Activated CD4-positive, alpha-beta T cell treated with anti-CD3 and anti-CD28 coated beads, Interleukin-2, amount 10 ng/mL, durations not matched to agents 24 days and 14 days (primary cell): ENCODE results near the gene WDR4. TPM values are rescaled to one million over a fixed set of nuclear protein-coding genes. Genes with fewer than 3 reads are reported as not detected.
"Not testable (repeated sequence)": the region's sequence is repeated elsewhere in the genome, so short reads cannot be mapped to it uniquely, and the experiment has no call there.

Experiments used
- DNase-seq: peaks from one replicate; pipeline ENCODE4 v3.0.0; 2022
- H3K27ac Mint-ChIP-seq: one replicate; pipeline ENCODE4 v1.8.0; 2022; ENCODE audit warnings: mild to moderate bottlenecking, mixed read lengths
- H3K27me3 Mint-ChIP-seq: one replicate; pipeline ENCODE4 v1.8.0; 2022; ENCODE audit warnings: mixed read lengths
- H3K36me3 Mint-ChIP-seq: one replicate; pipeline ENCODE4 v1.8.0; 2022; ENCODE audit warnings: low read depth, mild to moderate bottlenecking, mixed read lengths
- H3K4me1 Mint-ChIP-seq: one replicate; pipeline ENCODE4 v1.8.0; 2021; ENCODE audit warnings: mixed read lengths
- H3K4me3 Mint-ChIP-seq: one replicate; pipeline ENCODE4 v1.8.0; 2022; ENCODE audit warnings: mild to moderate bottlenecking, moderate library complexity, mixed read lengths
- H3K9me3 Mint-ChIP-seq: one replicate; pipeline ENCODE4 v1.8.0; 2021; ENCODE audit warnings: mixed read lengths
- intact Hi-C: fragments of 100-400 bp; cut with micrococcal nuclease; formaldehyde crosslinking; loops from one replicate; pipeline ENCODE4 v1.15.1; 2023
- total RNA-seq: library from RNA; stranded (reverse); gene quantifications from 2 replicates; pipeline ENCODE4 v1.2.3, GENCODE V29; 2022

Gene WDR4
- total RNA-seq, 1 donor from 2014 or later: 75.1 TPM

- Mint-ChIP-seq H3K4me1 (peaks cover 9% of the 10 kb centered on the region), H3K27ac (peak overlapping the region; percentile 47), H3K36me3 (peaks cover 62% of the 10 kb centered on the region), H3K9me3 (no peaks in the 10 kb centered on the region), H3K4me3 (no peak overlapping the region), H3K27me3 (no peaks in the 10 kb centered on the region)
- DNase-seq: no peak
- intact Hi-C loops: no loop called here
Observed at GRCh38 chr21:42854246-42855010, 24.9 kb downstream of the WDR4 start.

- H3K9me3 Mint-ChIP-seq: no peaks in the 10 kb centered on the region
- no peaks in the 10 kb centered on the region for H3K27me3 Mint-ChIP-seq
- intact Hi-C loops: no loop called here
- DNase-seq: no peak
- H3K4me3 Mint-ChIP-seq: no peak overlapping the region
- H3K4me1 Mint-ChIP-seq: peaks cover 10% of the 10 kb centered on the region
- no peak overlapping the region for H3K27ac Mint-ChIP-seq
- H3K36me3 Mint-ChIP-seq: peaks cover 62% of the 10 kb centered on the region
Observed at GRCh38 chr21:42853621-42854020, 25.7 kb downstream of the WDR4 start.

GRCh38 chr21:42852925-42853570 lies 26.3 kb downstream of the WDR4 start:
- H3K27ac Mint-ChIP-seq: no peak overlapping the region
- peaks cover 63% of the 10 kb centered on the region for H3K36me3 Mint-ChIP-seq
- no peaks in the 10 kb centered on the region for H3K9me3 Mint-ChIP-seq
- no peak for DNase-seq
- H3K4me1 Mint-ChIP-seq: peaks cover 8% of the 10 kb centered on the region
- H3K27me3 Mint-ChIP-seq: no peaks in the 10 kb centered on the region
- intact Hi-C loops: no loop called here
- no peak overlapping the region for H3K4me3 Mint-ChIP-seq

- peaks cover 6% of the 10 kb centered on the region for H3K4me1 Mint-ChIP-seq
- no peaks in the 10 kb centered on the region for H3K9me3 Mint-ChIP-seq
- DNase-seq: no peak
- H3K27me3 Mint-ChIP-seq: no peaks in the 10 kb centered on the region
- H3K36me3 Mint-ChIP-seq: peaks cover 59% of the 10 kb centered on the region
- intact Hi-C loops: no loop called here
- H3K4me3 Mint-ChIP-seq: no peak overlapping the region
- no peak overlapping the region for H3K27ac Mint-ChIP-seq
Observed at GRCh38 chr21:42851812-42852665, 27.3 kb downstream of the WDR4 start.

- no peak overlapping the region for H3K27ac Mint-ChIP-seq
- H3K27me3 Mint-ChIP-seq: no peaks in the 10 kb centered on the region
- intact Hi-C loops: no loop called here
- peaks cover 53% of the 10 kb centered on the region for H3K36me3 Mint-ChIP-seq
- H3K4me3 Mint-ChIP-seq: no peak overlapping the region
- peak; percentile 79 for DNase-seq
- H3K4me1 Mint-ChIP-seq: peaks cover 4% of the 10 kb centered on the region
- no peaks in the 10 kb centered on the region for H3K9me3 Mint-ChIP-seq
Observed at GRCh38 chr21:42850866-42851391, 28.4 kb downstream of the WDR4 start.

- peaks cover 4% of the 10 kb centered on the region for H3K4me1 Mint-ChIP-seq
- H3K4me3 Mint-ChIP-seq: no peak overlapping the region
- intact Hi-C loops: no loop called here
- DNase-seq: no peak
- H3K27me3 Mint-ChIP-seq: no peaks in the 10 kb centered on the region
- H3K9me3 Mint-ChIP-seq: no peaks in the 10 kb centered on the region
- H3K27ac Mint-ChIP-seq: no peak overlapping the region
- H3K36me3 Mint-ChIP-seq: peaks cover 52% of the 10 kb centered on the region
Observed at GRCh38 chr21:42850463-42850862, 28.9 kb downstream of the WDR4 start.

GRCh38 chr21:42849759-42850412 lies 29.5 kb downstream of the WDR4 start:
- Mint-ChIP-seq H3K4me3 (no peak overlapping the region), H3K36me3 (peaks cover 53% of the 10 kb centered on the region), H3K27ac (no peak overlapping the region)

GRCh38 chr21:42848932-42849758 lies 30.2 kb downstream of the WDR4 start:
- H3K4me1 Mint-ChIP-seq: peaks cover 6% of the 10 kb centered on the region
- peak overlapping the region; percentile 34 for H3K27ac Mint-ChIP-seq

More at GRCh38 chr21:42849759-42850412, 29.5 kb downstream of the WDR4 start:
- intact Hi-C loops: no loop called here
- Mint-ChIP-seq H3K4me1 (peaks cover 6% of the 10 kb centered on the region), H3K9me3 (no peaks in the 10 kb centered on the region), H3K27me3 (no peaks in the 10 kb centered on the region)
- DNase-seq: no peak

GRCh38 chr21:42848144-42848931 lies 31.0 kb downstream of the WDR4 start:
- H3K27ac Mint-ChIP-seq, DNase-seq, H3K9me3 Mint-ChIP-seq, intact Hi-C loops, H3K4me3 Mint-ChIP-seq, H3K4me1 Mint-ChIP-seq, H3K27me3 Mint-ChIP-seq: not testable (repeated sequence)
- peaks cover 51% of the 10 kb centered on the region for H3K36me3 Mint-ChIP-seq

More at GRCh38 chr21:42848932-42849758, 30.2 kb downstream of the WDR4 start:
- Mint-ChIP-seq H3K27me3 (no peaks in the 10 kb centered on the region), H3K9me3 (no peaks in the 10 kb centered on the region), H3K4me3 (no peak overlapping the region), H3K36me3 (peaks cover 50% of the 10 kb centered on the region)
- intact Hi-C loops: no loop called here
- DNase-seq: no peak

GRCh38 chr21:42847726-42848125 lies 31.6 kb downstream of the WDR4 start:
- no peaks in the 10 kb centered on the region for H3K27me3 Mint-ChIP-seq
- H3K4me3 Mint-ChIP-seq: no peak overlapping the region
- H3K4me1 Mint-ChIP-seq: peaks cover 8% of the 10 kb centered on the region
- no peak for DNase-seq
- H3K9me3 Mint-ChIP-seq: no peaks in the 10 kb centered on the region
- H3K36me3 Mint-ChIP-seq: peaks cover 56% of the 10 kb centered on the region
- no peak overlapping the region for H3K27ac Mint-ChIP-seq
- intact Hi-C loops: no loop called here

GRCh38 chr21:42847051-42847707 lies 32.2 kb downstream of the WDR4 start:
- intact Hi-C loops: no loop called here
- Mint-ChIP-seq H3K27ac (no peak overlapping the region), H3K27me3 (no peaks in the 10 kb centered on the region), H3K4me1 (peaks cover 8% of the 10 kb centered on the region), H3K36me3 (peaks cover 56% of the 10 kb centered on the region), H3K4me3 (no peak overlapping the region), H3K9me3 (no peaks in the 10 kb centered on the region)
- DNase-seq: no peak

- H3K27me3 Mint-ChIP-seq: no peaks in the 10 kb centered on the region
- peaks cover 8% of the 10 kb centered on the region for H3K4me1 Mint-ChIP-seq
- H3K27ac Mint-ChIP-seq: no peak overlapping the region
- intact Hi-C loops: no loop called here
- DNase-seq: no peak
- no peaks in the 10 kb centered on the region for H3K9me3 Mint-ChIP-seq
- H3K4me3 Mint-ChIP-seq: no peak overlapping the region
- H3K36me3 Mint-ChIP-seq: peaks cover 54% of the 10 kb centered on the region
Observed at GRCh38 chr21:42846221-42846620, 33.1 kb downstream of the WDR4 start.
